CD4-positive, CD25-positive, alpha-beta regulatory T cell (primary cell): Measurements from ENCODE around the gene TMEM217. TPM values are rescaled to one million over a fixed set of nuclear protein-coding genes. Genes with fewer than 3 reads are reported as not detected.
"Not testable (repeated sequence)": the region's sequence is repeated elsewhere in the genome, so short reads cannot be mapped to it uniquely, and the experiment has no call there.

Experiments used
- ATAC-seq, 2 donors: fragments of 150-1000 bp; cut with Tn5 transposase; one replicate each; pipeline ENCODE4 v1.10.0; 2021; ENCODE audit warnings: low read depth in 2 of 2, moderate number of reproducible peaks in 2 of 2, moderate library complexity in 1 of 2
- DNase-seq, 3 donors: peaks; one replicate each; pipeline versions ENCODE4 v3.0.0 to v3.0.0-alpha.2; 2012 to 2022; ENCODE audit warnings: mixed read lengths in 1 of 3
- H3K27ac ChIP-seq: one replicate; pipeline ENCODE4 v1.7.0; 2013; ENCODE audit warnings: mild to moderate bottlenecking, low read length; ENCODE audit not compliant: insufficient read depth, poor library complexity, severe bottlenecking
- H3K27me3 ChIP-seq: one replicate; pipeline ENCODE4 v1.7.0; 2013; ENCODE audit warnings: low read length; ENCODE audit not compliant: control insufficient read depth, insufficient read depth
- H3K36me3 ChIP-seq: one replicate; pipeline ENCODE4 v1.7.0; 2013; ENCODE audit warnings: mild to moderate bottlenecking, low read length, moderate library complexity; ENCODE audit not compliant: control insufficient read depth, insufficient read depth
- H3K4me1 ChIP-seq: 2 replicates; pipeline ENCODE4 v1.7.0; 2013; ENCODE audit warnings: mild to moderate bottlenecking, low read length; ENCODE audit not compliant: insufficient read depth, control insufficient read depth, poor library complexity, severe bottlenecking
- H3K4me3 ChIP-seq: one replicate; pipeline ENCODE4 v1.7.0; 2013; ENCODE audit warnings: low read depth, mild to moderate bottlenecking, low read length, moderate library complexity
- H3K9me3 ChIP-seq, 2 experiments: 1 replicate in 1 of 2; 2 replicates in 1 of 2; pipeline ENCODE4 v1.7.0; 2013; ENCODE audit warnings: low read length in 2 of 2, mild to moderate bottlenecking in 1 of 2, moderate library complexity in 1 of 2; ENCODE audit not compliant: control insufficient read depth in 2 of 2
- H3K27ac Mint-ChIP-seq, 3 donors: one replicate each; pipeline ENCODE4 v1.8.0; 2020 to 2022; ENCODE audit warnings: mild to moderate bottlenecking in 3 of 3, mixed read lengths in 3 of 3, moderate library complexity in 2 of 3
- H3K27me3 Mint-ChIP-seq: one replicate; pipeline ENCODE4 v1.8.0; 2022; ENCODE audit warnings: mild to moderate bottlenecking, mixed read lengths
- H3K36me3 Mint-ChIP-seq: one replicate; pipeline ENCODE4 v1.8.0; 2020; ENCODE audit warnings: mixed read lengths
- H3K4me1 Mint-ChIP-seq, 4 donors: one replicate each; pipeline ENCODE4 v1.8.0; 2020 to 2022; ENCODE audit warnings: mixed read lengths in 4 of 4, mild to moderate bottlenecking in 1 of 4
- H3K4me3 Mint-ChIP-seq, 4 donors: one replicate each; pipeline ENCODE4 v1.8.0; 2020 to 2022; ENCODE audit warnings: mild to moderate bottlenecking in 4 of 4, mixed read lengths in 4 of 4, moderate library complexity in 3 of 4
- H3K9me3 Mint-ChIP-seq, 7 donors: one replicate each; pipeline ENCODE4 v1.8.0; 2020 to 2022; ENCODE audit warnings: mixed read lengths in 7 of 7, mild to moderate bottlenecking in 3 of 7, moderate library complexity in 2 of 7
- polyA plus RNA-seq, 4 donors: library from polyadenylated mRNA; unstranded; fragments of 300-500 nt; fragmentation: Illumina TruSeq; gene quantifications; one replicate each; pipeline ENCODE4 v1.2.3, GENCODE V29; 2021
- total RNA-seq: library from RNA; stranded (reverse); gene quantifications from one replicate; pipeline ENCODE4 v1.2.3, GENCODE V29; 2022

Gene TMEM217
- total and polyA plus RNA-seq, 5 donors from 2014 or later, result 0.38 to 1.4 (median 0.79) TPM

DNA sequence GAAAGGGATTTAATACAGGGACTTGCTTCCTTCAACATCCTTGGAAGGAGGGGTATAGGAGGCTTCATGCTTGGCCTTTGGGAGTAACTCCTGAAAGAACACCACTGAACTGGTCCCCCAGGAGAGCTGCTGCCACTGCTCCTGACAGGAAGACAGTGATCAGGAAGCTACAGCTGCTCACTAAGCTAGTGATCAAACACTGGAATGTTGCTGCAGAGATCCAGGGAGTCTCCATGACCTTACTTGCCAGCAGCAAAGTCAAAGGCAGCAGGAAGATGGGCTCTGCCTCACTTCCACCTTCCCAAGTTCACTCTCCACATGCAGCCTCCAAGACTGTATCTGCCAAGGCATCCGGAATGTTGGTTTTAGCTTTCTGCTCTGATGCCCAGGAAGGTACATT lies 56.2 kb downstream of the TMEM217 start:
- DNase-seq, result no peak
- H3K4me3 Mint-ChIP-seq, result no peak overlapping the region
- no peaks in the 10 kb centered on the region for H3K9me3 Mint-ChIP-seq
- peak overlapping the region in 1 of 3 donors; percentile 31 for H3K27ac Mint-ChIP-seq
- H3K36me3 ChIP-seq, result no peaks in the 10 kb centered on the region
- H3K27ac ChIP-seq, result no peak overlapping the region
- H3K36me3 Mint-ChIP-seq, result no peaks in the 10 kb centered on the region
- H3K27me3 ChIP-seq, result no peaks in the 10 kb centered on the region
- ATAC-seq, result no peak
- no peaks in the 10 kb centered on the region for H3K27me3 Mint-ChIP-seq
- peaks cover 10 to 35% (median 13%) of the 10 kb centered on the region in 4 donors for H3K4me1 Mint-ChIP-seq
- peaks cover 12% of the 10 kb centered on the region for H3K4me1 ChIP-seq
- no peaks in the 10 kb centered on the region for H3K9me3 ChIP-seq
- no peak overlapping the region for H3K4me3 ChIP-seq

DNA sequence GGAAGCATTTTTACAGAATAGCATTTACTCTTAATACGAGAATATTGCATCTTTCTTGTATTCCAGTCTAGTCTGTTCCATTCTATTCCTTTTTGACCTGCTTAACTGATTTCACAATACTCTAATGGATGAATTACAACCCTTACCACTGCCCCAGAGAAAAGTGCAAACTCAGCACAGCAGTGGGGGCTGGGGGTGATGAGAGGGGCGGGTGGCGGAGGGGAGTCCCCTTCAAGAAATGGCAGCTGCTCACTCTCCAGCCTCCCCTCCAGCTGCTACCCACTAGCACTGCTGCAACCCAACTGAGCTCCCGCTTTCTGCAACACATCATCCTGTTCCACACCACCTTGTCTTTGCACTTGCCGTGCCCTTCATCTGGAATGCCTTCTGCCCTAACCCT lies 57.9 kb downstream of the TMEM217 start:
- Mint-ChIP-seq H3K36me3 (no peaks in the 10 kb centered on the region), H3K4me1 (peaks cover 10 to 31% (median 13%) of the 10 kb centered on the region in 4 donors), H3K4me3 (no peak overlapping the region), H3K9me3 (no peaks in the 10 kb centered on the region), H3K27ac (peak overlapping the region in 1 of 3 donors; percentile 59), H3K27me3 (no peaks in the 10 kb centered on the region)
- Histone ChIP-seq H3K9me3 (no peaks in the 10 kb centered on the region), H3K36me3 (no peaks in the 10 kb centered on the region), H3K27ac (no peak overlapping the region), H3K27me3 (no peaks in the 10 kb centered on the region), H3K4me1 (peaks cover 12% of the 10 kb centered on the region), H3K4me3 (no peak overlapping the region)
- ATAC-seq, result no peak
- DNase-seq, result no peak

DNA sequence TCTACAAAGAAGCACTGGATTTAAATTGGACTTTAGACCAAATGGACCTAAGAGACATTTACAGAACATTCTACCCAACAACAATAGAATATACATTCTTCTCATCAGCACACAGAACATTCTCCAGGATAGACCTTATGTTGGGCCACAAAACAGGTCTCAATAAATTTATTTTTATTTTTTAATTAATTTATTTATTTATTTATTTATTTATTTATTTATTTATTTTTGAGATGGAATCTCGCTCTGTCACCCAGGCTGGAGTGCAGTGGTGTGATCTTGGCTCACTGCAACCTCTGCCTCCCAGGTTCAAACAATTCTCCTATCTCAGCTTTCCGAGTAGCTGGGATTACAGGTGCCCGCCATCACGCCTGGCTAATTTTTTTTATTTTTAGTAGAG lies 61.5 kb downstream of the TMEM217 start:
- H3K9me3 Mint-ChIP-seq, H3K9me3 ChIP-seq, H3K27me3 ChIP-seq, H3K4me3 ChIP-seq, H3K27ac ChIP-seq, H3K4me3 Mint-ChIP-seq, H3K27ac Mint-ChIP-seq, DNase-seq, H3K36me3 Mint-ChIP-seq, H3K27me3 Mint-ChIP-seq, ATAC-seq, H3K4me1 ChIP-seq, H3K36me3 ChIP-seq: not testable (repeated sequence)
- H3K4me1 Mint-ChIP-seq, result peaks cover 5 to 23% (median 13%) of the 10 kb centered on the region in 4 donors

DNA sequence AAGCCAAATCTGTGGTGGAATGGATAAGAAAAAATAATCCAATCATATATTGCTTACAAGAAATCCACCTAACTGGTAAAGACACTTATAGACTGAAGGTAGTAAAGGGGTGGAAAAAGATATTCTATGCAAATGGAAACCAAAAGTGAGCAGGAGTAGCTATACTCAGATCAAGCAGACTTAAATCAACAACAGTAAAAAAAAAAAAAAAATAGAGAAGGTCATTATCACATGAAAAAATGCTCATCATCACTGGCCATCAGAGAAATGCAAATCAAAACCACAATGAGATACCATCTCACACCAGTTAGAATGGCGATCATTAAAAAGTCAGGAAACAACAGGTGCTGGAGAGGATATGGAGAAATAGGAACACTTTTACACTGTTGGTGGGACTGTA lies 63.1 kb downstream of the TMEM217 start:
- H3K4me1 Mint-ChIP-seq, result peaks cover 5 to 24% (median 14%) of the 10 kb centered on the region in 4 donors
- ATAC-seq, result not testable (repeated sequence)
- peak overlapping the region in 2 of 3 donors; percentile 59 to 78 for H3K27ac Mint-ChIP-seq

DNA sequence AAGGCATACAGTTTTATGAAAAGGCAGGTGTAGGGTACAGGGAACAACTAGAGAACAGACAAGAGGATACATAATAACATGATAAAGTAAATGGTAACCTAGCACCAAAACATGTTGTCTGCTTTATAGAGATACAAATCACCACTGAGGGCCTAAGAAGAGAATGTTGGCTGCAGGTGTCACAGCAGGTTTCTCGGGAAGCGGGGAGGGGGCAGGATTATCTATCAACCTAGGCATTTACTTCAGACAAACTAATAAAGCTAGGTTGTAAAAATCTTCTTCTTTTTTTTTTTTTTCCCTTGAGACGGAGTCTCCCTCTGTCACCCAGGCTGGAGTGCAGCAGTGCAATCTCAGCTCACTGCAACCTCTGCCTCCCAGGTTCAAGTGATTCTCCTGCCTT lies 65.3 kb downstream of the TMEM217 start:
- no peaks in the 10 kb centered on the region for H3K27me3 ChIP-seq
- Mint-ChIP-seq H3K27ac (no peak overlapping the region), H3K36me3 (no peaks in the 10 kb centered on the region), H3K4me3 (peak overlapping the region in 1 of 4 donors; percentile 19), H3K9me3 (no peaks in the 10 kb centered on the region), H3K27me3 (no peaks in the 10 kb centered on the region), H3K4me1 (peaks cover 5 to 36% (median 14%) of the 10 kb centered on the region in 4 donors)
- no peaks in the 10 kb centered on the region for H3K4me1 ChIP-seq
- no peak overlapping the region for H3K4me3 ChIP-seq
- no peak for DNase-seq
- H3K27ac ChIP-seq, result no peak overlapping the region
- no peak for ATAC-seq
- H3K9me3 ChIP-seq, result no peaks in the 10 kb centered on the region
- H3K36me3 ChIP-seq, result no peaks in the 10 kb centered on the region

More for the DNA sequence above, 63.1 kb downstream of the TMEM217 start:
- not testable (repeated sequence) for H3K36me3 ChIP-seq, H3K27ac ChIP-seq, H3K9me3 Mint-ChIP-seq, H3K4me1 ChIP-seq, H3K9me3 ChIP-seq, H3K27me3 Mint-ChIP-seq, H3K4me3 ChIP-seq, H3K36me3 Mint-ChIP-seq, H3K27me3 ChIP-seq
- DNase-seq, result peak in 1 of 3 donors; percentile 71
- peak overlapping the region in 1 of 4 donors; percentile 14 for H3K4me3 Mint-ChIP-seq

DNA sequence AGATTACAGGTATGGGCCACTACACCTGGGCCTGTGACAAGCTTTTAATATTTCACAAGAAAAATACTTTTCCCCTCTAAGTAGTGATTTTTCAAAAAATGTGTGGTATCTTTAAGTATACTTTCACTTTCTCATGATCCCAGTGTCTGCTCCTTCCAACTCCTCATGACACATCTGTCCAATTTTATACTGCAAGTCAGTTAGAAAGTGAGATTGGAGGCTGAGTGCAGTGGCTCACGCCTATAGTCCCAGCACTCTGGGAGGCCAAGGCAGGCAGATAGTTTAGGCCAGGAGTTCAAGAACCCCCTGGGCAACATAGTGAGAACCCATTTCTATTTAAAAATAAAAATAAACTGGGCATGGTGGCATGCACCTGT lies 67.8 kb downstream of the TMEM217 start:
- DNase-seq (no peak), ATAC-seq (no peak)
- H3K27ac Mint-ChIP-seq, result peak overlapping the region in 1 of 3 donors; percentile 71
- no peaks in the 10 kb centered on the region for H3K9me3 Mint-ChIP-seq
- no peaks in the 10 kb centered on the region for H3K9me3 ChIP-seq
- no peak overlapping the region for H3K27ac ChIP-seq
- peaks cover 6% of the 10 kb centered on the region for H3K4me1 ChIP-seq
- H3K36me3 Mint-ChIP-seq, result peaks cover 3% of the 10 kb centered on the region
- no peaks in the 10 kb centered on the region for H3K27me3 ChIP-seq
- H3K36me3 ChIP-seq, result no peaks in the 10 kb centered on the region
- H3K4me3 Mint-ChIP-seq, result no peak overlapping the region
- H3K4me3 ChIP-seq, result no peak overlapping the region
- H3K4me1 Mint-ChIP-seq, result peaks cover 9 to 58% (median 20%) of the 10 kb centered on the region in 4 donors
- H3K27me3 Mint-ChIP-seq, result no peaks in the 10 kb centered on the region

DNA sequence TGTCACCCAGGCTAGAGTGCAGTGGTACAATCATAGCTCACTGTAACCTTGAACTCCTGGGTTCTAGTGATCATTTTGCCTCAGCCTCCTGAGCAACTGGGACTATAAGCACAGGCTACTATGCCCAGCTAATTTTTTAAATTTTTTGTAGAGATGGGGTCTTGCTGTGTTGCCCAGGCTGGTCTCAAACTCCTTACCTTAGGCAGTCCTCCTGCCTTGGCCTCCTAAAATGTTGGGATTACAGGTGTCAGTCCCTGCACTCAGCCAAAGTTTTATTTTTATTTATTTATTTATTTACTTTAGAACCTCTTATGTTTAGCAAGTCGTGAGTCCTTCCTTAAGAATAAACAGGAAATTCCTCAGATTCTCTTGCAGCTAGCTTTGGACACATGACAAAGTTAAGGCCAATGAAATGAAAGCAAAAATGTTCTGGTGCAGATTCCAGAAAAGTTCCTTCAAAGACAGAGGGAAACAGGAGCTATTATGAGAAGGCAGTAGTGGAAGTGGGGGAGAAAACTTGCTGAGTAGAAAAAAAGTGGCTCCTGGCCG lies 68.9 kb downstream of the TMEM217 start:
- H3K4me3 ChIP-seq, result no peak overlapping the region
- Mint-ChIP-seq H3K4me1 (peaks cover 9 to 59% (median 15%) of the 10 kb centered on the region in 4 donors), H3K27me3 (no peaks in the 10 kb centered on the region), H3K27ac (peak overlapping the region in 1 of 3 donors; percentile 32), H3K9me3 (no peaks in the 10 kb centered on the region), H3K4me3 (no peak overlapping the region), H3K36me3 (peaks cover 3% of the 10 kb centered on the region)
- H3K36me3 ChIP-seq, result no peaks in the 10 kb centered on the region
- ATAC-seq (no peak), DNase-seq (no peak)
- no peak overlapping the region for H3K27ac ChIP-seq
- H3K9me3 ChIP-seq, result no peaks in the 10 kb centered on the region
- no peaks in the 10 kb centered on the region for H3K27me3 ChIP-seq
- H3K4me1 ChIP-seq, result peaks cover 8% of the 10 kb centered on the region

DNA sequence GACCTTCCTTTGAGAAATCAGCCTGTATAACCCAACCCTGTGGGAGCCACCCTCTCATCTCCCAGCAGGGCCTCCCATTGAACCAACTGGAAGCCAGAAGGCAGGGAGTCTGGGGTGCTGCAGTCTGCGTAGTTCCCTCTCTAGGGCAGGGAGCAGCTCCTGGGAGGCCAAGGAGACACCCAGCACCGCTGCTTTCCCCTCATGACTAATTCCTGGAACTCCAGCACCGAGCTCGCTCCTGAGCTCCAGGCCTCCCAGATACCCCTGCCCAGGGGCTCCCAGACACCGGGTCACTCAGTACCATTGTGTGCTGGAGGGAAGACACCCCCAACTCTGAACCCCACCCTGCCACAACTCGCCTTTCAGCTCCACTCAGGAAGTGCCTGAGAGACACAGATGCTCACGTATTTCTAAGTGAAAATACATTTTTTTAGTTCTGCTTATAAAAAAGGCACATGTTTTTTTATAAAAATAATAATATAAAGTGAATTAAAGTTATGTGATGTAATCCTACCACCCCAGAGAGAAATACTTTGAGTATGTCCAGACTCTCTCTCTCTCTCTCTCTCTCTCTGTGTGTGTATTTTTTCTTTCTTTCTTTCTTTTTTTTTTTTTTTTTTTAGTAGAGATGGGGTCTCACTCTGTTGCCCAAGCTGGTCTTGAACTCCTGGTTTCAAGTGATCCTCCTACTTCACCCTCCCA lies 70.5 kb downstream of the TMEM217 start:
- Histone ChIP-seq H3K27me3 (no peaks in the 10 kb centered on the region), H3K36me3 (no peaks in the 10 kb centered on the region), H3K4me3 (no peak overlapping the region), H3K9me3 (no peaks in the 10 kb centered on the region), H3K4me1 (peaks cover 24% of the 10 kb centered on the region), H3K27ac (peak overlapping the region; percentile 23)
- Mint-ChIP-seq H3K36me3 (peaks cover 3% of the 10 kb centered on the region), H3K27me3 (no peaks in the 10 kb centered on the region), H3K27ac (peak overlapping the region; percentile 41 to 91 (median 81)), H3K4me3 (peak overlapping the region in 3 of 4 donors; percentile 39 to 64 (median 58)), H3K4me1 (peaks cover 6 to 64% (median 15%) of the 10 kb centered on the region in 4 donors), H3K9me3 (no peaks in the 10 kb centered on the region)
- ATAC-seq, result no peak
- DNase-seq, result peak in 1 of 3 donors; percentile 55
